Tibial nerve (tissue), 4 donors: ENCODE data around the gene COX7A2. TPM values are rescaled to one million over a fixed set of nuclear protein-coding genes. Genes with fewer than 3 reads are reported as not detected.

Source experiments
- DNase-seq, 2 donors: peaks; one replicate each; pipeline ENCODE4 v3.0.0-alpha.2; 2019; ENCODE audit warnings: low spot score in 2 of 2
- H3K27ac ChIP-seq, 4 donors: fragments of 200-600 bp; sonication (generic) in 3 of 4; one replicate each; pipeline ENCODE4 v1.5.1; 2017 to 2019; ENCODE audit warnings: mild to moderate bottlenecking in 1 of 4
- H3K27me3 ChIP-seq, 2 donors: fragments of 200-600 bp; sonication (generic) in 1 of 2; one replicate each; pipeline versions ENCODE4 v1.5.1 to v1.6.0; 2017 to 2019
- H3K36me3 ChIP-seq, 3 donors: fragments of 200-600 bp; sonication (generic); one replicate each; pipeline ENCODE4 v1.5.1; 2018 to 2019
- H3K4me1 ChIP-seq, 4 donors: fragments of 200-600 bp; sonication (generic) in 3 of 4; one replicate each; pipeline ENCODE4 v1.5.1; 2017 to 2019
- H3K4me3 ChIP-seq, 4 donors: fragments of 200-600 bp; sonication (generic) in 3 of 4; one replicate each; pipeline ENCODE4 v1.5.1; 2017 to 2019; ENCODE audit warnings: mild to moderate bottlenecking in 1 of 4, moderate library complexity in 1 of 4
- H3K9me3 ChIP-seq, 4 donors: fragments of 200-600 bp; sonication (generic) in 3 of 4; one replicate each; pipeline ENCODE4 v1.5.1; 2017 to 2019
- CTCF ChIP-seq, 5 experiments: fragments of 200-600 bp in 3 of 5; fragments of 450-650 bp in 2 of 5; sonication (generic) in 3 of 5; IDR thresholded peaks; one replicate each; pipeline ENCODE4 v1.5.1; 2016 to 2019; ENCODE audit warnings: antibody characterized with exemption in 5 of 5, mild to moderate bottlenecking in 3 of 5, moderate library complexity in 2 of 5
- EP300 ChIP-seq, 2 donors: sonication (generic); formaldehyde crosslinking; IDR thresholded peaks; one replicate each; pipeline ENCODE4 v1.6.1; 2017; ENCODE audit warnings: antibody characterized with exemption in 2 of 2, mild to moderate bottlenecking in 1 of 2
- POLR2A ChIP-seq, 2 donors: fragments of 450-650 bp; IDR thresholded peaks; one replicate each; pipeline ENCODE4 v1.6.1; 2017; ENCODE audit warnings: antibody characterized with exemption in 2 of 2, mild to moderate bottlenecking in 2 of 2, moderate library complexity in 2 of 2
- WGBS, 2 donors: methylation state at CpG; one replicate each; pipeline ENCODE4 v1.1.5; 2018; 5-methylcytosine and 5-hydroxymethylcytosine counted together
- total RNA-seq, 4 donors: library from RNA; depleted of rRNA; stranded (reverse); fragments of >200 nt; gene quantifications; one replicate each; pipeline ENCODE4 v1.1.0, GENCODE V29; 2016

The COX7A2 gene
- 100 to 1,000 TPM; 178 to 529 (median 230) TPM for total RNA-seq

GRCh38 chr6:75243333-75244062 is at the start of gene COX7A2:
TSS of gene COX7A2 (minus strand) at chr6:75243801. CDS start at chr6:75243734, 67 bp downstream.
- H3K27me3 ChIP-seq = no peaks in the 10 kb centered on the region
- peak within 1 kb of the TSS; percentile 71 to 86 (median 80) for H3K4me3 ChIP-seq
- WGBS, 2 donors = 0% methylated on average over 36 of the region's 36 CpGs
- TF ChIP-seq EP300 (IDR thresholded peaks at IDR 0.05) = peak; percentile 89 to 98
- peak; percentile 57 to 85 for TF ChIP-seq POLR2A (IDR thresholded peaks at IDR 0.05)
- TF ChIP-seq CTCF (IDR thresholded peaks at IDR 0.05) = peak in 1 of 5 experiments; percentile 26
- H3K27ac ChIP-seq = peak within 1 kb of the TSS; percentile 88 to 96 (median 94)
- DNase-seq = peak; percentile 80 to 92
- peaks cover 0 to 34% (median 5%) of the 10 kb centered on the region in 4 donors for H3K4me1 ChIP-seq
- H3K36me3 ChIP-seq = peaks cover 0 to 26% (median 0%) of the 10 kb centered on the region in 3 donors
- H3K9me3 ChIP-seq = no peaks in the 10 kb centered on the region

GRCh38 chr6:75292555-75292954 is 49.0 kb upstream of the COX7A2 start:
- Histone ChIP-seq H3K4me3 (no peak overlapping the region), H3K36me3 (no peaks in the 10 kb centered on the region), H3K27me3 (no peaks in the 10 kb centered on the region), H3K9me3 (no peaks in the 10 kb centered on the region), H3K27ac (peak overlapping the region in 2 of 4 donors; percentile 11 to 88), H3K4me1 (peaks cover 0 to 44% (median 6%) of the 10 kb centered on the region in 4 donors)
- TF ChIP-seq POLR2A (IDR thresholded peaks at IDR 0.05) (no peak), CTCF (IDR thresholded peaks at IDR 0.05) (no peak), EP300 (IDR thresholded peaks at IDR 0.05) (no peak)
- DNase-seq = no peak
- 87 to 88% methylated on average over 2 of the region's 2 CpGs for WGBS, 2 donors

GRCh38 chr6:75291744-75292143 is 48.1 kb upstream of the COX7A2 start:
- 46 to 52% methylated on average over 1 of the region's 1 CpG for WGBS, 2 donors
- no peak overlapping the region for H3K4me3 ChIP-seq
- no peaks in the 10 kb centered on the region for H3K27me3 ChIP-seq
- DNase-seq = no peak
- no peaks in the 10 kb centered on the region for H3K9me3 ChIP-seq
- TF ChIP-seq CTCF (IDR thresholded peaks at IDR 0.05) (no peak), EP300 (IDR thresholded peaks at IDR 0.05) (no peak), POLR2A (IDR thresholded peaks at IDR 0.05) (no peak)
- no peaks in the 10 kb centered on the region for H3K36me3 ChIP-seq
- peak overlapping the region in 2 of 4 donors; percentile 74 to 88 for H3K27ac ChIP-seq
- H3K4me1 ChIP-seq = peaks cover 0 to 48% (median 6%) of the 10 kb centered on the region in 4 donors

GRCh38 chr6:75291331-75291730 is 47.7 kb upstream of the COX7A2 start:
- Histone ChIP-seq H3K4me1 (peaks cover 0 to 52% (median 6%) of the 10 kb centered on the region in 4 donors), H3K4me3 (no peak overlapping the region), H3K36me3 (no peaks in the 10 kb centered on the region), H3K9me3 (no peaks in the 10 kb centered on the region), H3K27ac (peak overlapping the region in 3 of 4 donors; percentile 61 to 88 (median 74)), H3K27me3 (no peaks in the 10 kb centered on the region)
- TF ChIP-seq CTCF (IDR thresholded peaks at IDR 0.05) (no peak), EP300 (IDR thresholded peaks at IDR 0.05) (no peak), POLR2A (IDR thresholded peaks at IDR 0.05) (no peak)
- DNase-seq = no peak
- WGBS, 2 donors = 53 to 65% methylated on average over 2 of the region's 2 CpGs
